Measurements from ENCODE around the gene RUSF1.
"Not testable (repeated sequence)": the region's sequence is repeated elsewhere in the genome, so short reads cannot be mapped to it uniquely, and the experiment has no call there.

RUSF1 gene

GRCh38 chr16:31527734-31528274 is 19.6 kb upstream of the RUSF1 start, which contains the start of gene AHSP:
TSS of gene AHSP (plus strand) at chr16:31527900. CDS start at chr16:31528140, 240 bp downstream.
- no peak within 1 kb of the TSS for H3K4me3 ChIP-seq (ENCODE audit: low read depth, low read length)
- TF ChIP-seq, protein P1, sequence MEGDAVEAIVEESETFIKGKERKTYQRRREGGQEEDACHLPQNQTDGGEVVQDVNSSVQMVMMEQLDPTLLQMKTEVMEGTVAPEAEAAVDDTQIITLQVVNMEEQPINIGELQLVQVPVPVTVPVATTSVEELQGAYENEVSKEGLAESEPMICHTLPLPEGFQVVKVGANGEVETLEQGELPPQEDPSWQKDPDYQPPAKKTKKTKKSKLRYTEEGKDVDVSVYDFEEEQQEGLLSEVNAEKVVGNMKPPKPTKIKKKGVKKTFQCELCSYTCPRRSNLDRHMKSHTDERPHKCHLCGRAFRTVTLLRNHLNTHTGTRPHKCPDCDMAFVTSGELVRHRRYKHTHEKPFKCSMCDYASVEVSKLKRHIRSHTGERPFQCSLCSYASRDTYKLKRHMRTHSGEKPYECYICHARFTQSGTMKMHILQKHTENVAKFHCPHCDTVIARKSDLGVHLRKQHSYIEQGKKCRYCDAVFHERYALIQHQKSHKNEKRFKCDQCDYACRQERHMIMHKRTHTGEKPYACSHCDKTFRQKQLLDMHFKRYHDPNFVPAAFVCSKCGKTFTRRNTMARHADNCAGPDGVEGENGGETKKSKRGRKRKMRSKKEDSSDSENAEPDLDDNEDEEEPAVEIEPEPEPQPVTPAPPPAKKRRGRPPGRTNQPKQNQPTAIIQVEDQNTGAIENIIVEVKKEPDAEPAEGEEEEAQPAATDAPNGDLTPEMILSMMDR (IDR thresholded peaks at IDR 0.05; ENCODE audit: low read depth, low read length, missing control alignments): no peak
- DNase-seq (ENCODE audit: low read depth): no peak

DNA sequence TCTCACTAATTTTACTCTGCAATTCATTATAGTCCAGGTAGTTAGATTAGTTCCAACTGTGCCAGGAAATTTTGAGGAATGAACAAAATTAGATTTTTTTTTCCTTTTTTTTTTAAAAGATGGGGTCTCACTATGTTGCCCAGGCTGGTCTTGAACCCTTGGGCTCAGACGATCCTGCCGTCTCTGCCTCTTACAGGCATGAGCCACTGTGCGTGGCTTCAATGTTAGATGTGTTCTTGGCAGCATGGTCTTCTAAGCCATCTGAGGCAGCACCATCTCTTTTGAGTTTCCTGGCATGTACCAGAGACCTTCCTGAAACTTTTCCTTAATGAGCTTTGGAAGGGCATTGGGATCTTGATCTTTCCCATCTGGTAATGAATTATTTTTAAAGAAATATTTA is 16.9 kb upstream of the RUSF1 start:
- H3K4me3 ChIP-seq (ENCODE audit: low read depth, low read length): no peak overlapping the region
- no peak for DNase-seq (ENCODE audit: low read depth)
- TF ChIP-seq, protein P1 (IDR thresholded peaks at IDR 0.05; ENCODE audit: low read depth, low read length, missing control alignments): no peak

- not testable (repeated sequence) for H3K4me3 ChIP-seq (ENCODE audit: low read depth, low read length)
Measured at GRCh38 chr16:31523768-31524167, 15.6 kb upstream of the RUSF1 start.

GRCh38 chr16:31522071-31522470 is 13.9 kb upstream of the RUSF1 start:
- no peak overlapping the region for H3K4me3 ChIP-seq (ENCODE audit: low read depth, low read length)
- TF ChIP-seq, protein P1 (IDR thresholded peaks at IDR 0.05; ENCODE audit: low read depth, low read length, missing control alignments): no peak
- DNase-seq (ENCODE audit: low read depth): no peak

More at GRCh38 chr16:31523768-31524167, 15.6 kb upstream of the RUSF1 start:
- DNase-seq (ENCODE audit: low read depth): not testable (repeated sequence)

GRCh38 chr16:31521368-31521767 is 13.2 kb upstream of the RUSF1 start:
- DNase-seq (ENCODE audit: low read depth): no peak
- H3K4me3 ChIP-seq (ENCODE audit: low read depth, low read length): no peak overlapping the region
- TF ChIP-seq, protein P1 (IDR thresholded peaks at IDR 0.05; ENCODE audit: low read depth, low read length, missing control alignments): no peak

DNA sequence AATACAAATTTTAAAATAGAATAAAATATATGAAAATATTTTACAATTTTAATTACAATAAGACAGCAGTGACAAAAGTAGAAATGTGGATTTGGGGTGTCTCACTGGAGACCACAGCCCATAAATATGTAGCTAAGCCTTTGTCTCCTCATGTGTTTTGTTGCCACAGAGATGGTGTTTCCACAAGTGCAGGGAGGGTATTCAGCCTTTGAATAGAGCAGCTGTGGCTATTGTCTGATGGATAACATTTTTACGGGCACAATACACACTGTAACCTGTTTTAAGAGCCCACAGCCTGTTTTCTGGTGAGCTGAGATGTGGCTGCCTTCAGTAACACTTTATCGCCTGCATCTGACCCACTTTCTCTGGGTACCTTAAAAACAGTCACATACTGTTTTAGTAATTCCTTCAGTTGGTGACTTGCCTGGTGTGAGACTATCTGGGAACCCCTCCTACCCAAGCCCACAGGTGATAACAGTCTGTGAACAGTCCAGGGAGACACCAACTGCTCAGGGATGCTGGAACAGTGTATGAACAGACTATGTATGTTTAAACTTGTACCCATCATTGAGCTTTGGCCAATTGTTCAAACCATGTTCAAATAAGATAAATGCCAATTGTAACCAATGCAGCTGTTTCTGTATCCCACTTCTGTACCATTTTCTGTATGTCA is 11.7 kb upstream of the RUSF1 start:
- no peak overlapping the region for H3K4me3 ChIP-seq (ENCODE audit: low read depth, low read length)
- TF ChIP-seq, protein P1 (IDR thresholded peaks at IDR 0.05; ENCODE audit: low read depth, low read length, missing control alignments): no peak
- no peak for DNase-seq (ENCODE audit: low read depth)

- TF ChIP-seq, protein P1 (IDR thresholded peaks at IDR 0.05; ENCODE audit: low read depth, low read length, missing control alignments): no peak
- H3K4me3 ChIP-seq (ENCODE audit: low read depth, low read length): no peak overlapping the region
- DNase-seq (ENCODE audit: low read depth): no peak
Measured at GRCh38 chr16:31517800-31518402, 9.7 kb upstream of the RUSF1 start.

All from GM12864 (cell line).